ENCODE data around the gene ELANE.

ELANE gene

GRCh38 chr19:879711-880438, 27.8 kb downstream of the ELANE start:
- no peak overlapping the region for H3K4me3 ChIP-seq (ENCODE audit: low read depth, low read length)
- TF ChIP-seq, protein P1, sequence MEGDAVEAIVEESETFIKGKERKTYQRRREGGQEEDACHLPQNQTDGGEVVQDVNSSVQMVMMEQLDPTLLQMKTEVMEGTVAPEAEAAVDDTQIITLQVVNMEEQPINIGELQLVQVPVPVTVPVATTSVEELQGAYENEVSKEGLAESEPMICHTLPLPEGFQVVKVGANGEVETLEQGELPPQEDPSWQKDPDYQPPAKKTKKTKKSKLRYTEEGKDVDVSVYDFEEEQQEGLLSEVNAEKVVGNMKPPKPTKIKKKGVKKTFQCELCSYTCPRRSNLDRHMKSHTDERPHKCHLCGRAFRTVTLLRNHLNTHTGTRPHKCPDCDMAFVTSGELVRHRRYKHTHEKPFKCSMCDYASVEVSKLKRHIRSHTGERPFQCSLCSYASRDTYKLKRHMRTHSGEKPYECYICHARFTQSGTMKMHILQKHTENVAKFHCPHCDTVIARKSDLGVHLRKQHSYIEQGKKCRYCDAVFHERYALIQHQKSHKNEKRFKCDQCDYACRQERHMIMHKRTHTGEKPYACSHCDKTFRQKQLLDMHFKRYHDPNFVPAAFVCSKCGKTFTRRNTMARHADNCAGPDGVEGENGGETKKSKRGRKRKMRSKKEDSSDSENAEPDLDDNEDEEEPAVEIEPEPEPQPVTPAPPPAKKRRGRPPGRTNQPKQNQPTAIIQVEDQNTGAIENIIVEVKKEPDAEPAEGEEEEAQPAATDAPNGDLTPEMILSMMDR (IDR thresholded peaks at IDR 0.05; ENCODE audit: control insufficient read depth, extremely low read depth, insufficient read depth), result no peak
- DNase-seq (ENCODE audit: low read depth), result no peak

DNA sequence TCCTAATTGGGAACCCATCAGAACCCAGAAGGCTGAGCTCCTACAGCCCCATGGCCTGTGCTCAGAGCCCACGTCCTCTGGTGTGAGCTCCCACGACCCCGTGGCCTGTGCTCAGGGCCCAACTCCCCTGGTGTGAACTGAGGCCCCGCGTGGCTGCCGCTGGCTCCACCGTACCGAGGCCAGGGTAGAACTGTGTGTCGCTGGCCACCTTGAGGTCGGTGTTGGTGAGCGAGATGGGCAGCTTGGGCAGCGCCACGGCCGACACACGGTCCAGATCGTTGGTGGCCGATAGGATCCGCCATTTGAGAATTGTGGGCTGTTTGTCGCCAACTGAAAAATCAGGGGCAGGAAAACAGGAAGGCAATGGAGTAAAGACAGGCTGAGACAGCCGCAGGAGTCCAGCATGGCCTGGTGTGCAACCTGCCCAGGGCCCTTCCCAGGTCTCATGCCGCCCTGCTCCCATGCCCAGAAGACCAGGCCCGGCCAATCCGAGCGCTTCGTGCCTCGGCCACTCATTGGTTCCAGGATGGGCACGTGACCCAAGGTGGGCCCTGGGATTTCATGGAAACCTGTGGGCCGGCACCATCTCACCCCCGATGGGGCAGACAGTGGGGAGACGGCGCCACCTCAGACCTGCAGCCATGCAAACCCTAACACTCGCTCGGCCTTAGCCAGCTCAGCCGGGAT, 29.4 kb downstream of the ELANE start:
- no peak overlapping the region for H3K4me3 ChIP-seq (ENCODE audit: low read depth, low read length)
- TF ChIP-seq, protein P1 (IDR thresholded peaks at IDR 0.05; ENCODE audit: control insufficient read depth, extremely low read depth, insufficient read depth), result no peak
- DNase-seq (ENCODE audit: low read depth), result no peak

GRCh38 chr19:882871-883497, 30.9 kb downstream of the ELANE start:
- no peak for DNase-seq (ENCODE audit: low read depth)
- H3K4me3 ChIP-seq (ENCODE audit: low read depth, low read length), result no peak overlapping the region
- TF ChIP-seq, protein P1 (IDR thresholded peaks at IDR 0.05; ENCODE audit: control insufficient read depth, extremely low read depth, insufficient read depth), result no peak

- TF ChIP-seq, protein P1 (IDR thresholded peaks at IDR 0.05; ENCODE audit: control insufficient read depth, extremely low read depth, insufficient read depth), result no peak
- DNase-seq (ENCODE audit: low read depth), result no peak
These were observed 31.6 kb downstream of the ELANE start for GRCh38 chr19:883661-884211.

DNA sequence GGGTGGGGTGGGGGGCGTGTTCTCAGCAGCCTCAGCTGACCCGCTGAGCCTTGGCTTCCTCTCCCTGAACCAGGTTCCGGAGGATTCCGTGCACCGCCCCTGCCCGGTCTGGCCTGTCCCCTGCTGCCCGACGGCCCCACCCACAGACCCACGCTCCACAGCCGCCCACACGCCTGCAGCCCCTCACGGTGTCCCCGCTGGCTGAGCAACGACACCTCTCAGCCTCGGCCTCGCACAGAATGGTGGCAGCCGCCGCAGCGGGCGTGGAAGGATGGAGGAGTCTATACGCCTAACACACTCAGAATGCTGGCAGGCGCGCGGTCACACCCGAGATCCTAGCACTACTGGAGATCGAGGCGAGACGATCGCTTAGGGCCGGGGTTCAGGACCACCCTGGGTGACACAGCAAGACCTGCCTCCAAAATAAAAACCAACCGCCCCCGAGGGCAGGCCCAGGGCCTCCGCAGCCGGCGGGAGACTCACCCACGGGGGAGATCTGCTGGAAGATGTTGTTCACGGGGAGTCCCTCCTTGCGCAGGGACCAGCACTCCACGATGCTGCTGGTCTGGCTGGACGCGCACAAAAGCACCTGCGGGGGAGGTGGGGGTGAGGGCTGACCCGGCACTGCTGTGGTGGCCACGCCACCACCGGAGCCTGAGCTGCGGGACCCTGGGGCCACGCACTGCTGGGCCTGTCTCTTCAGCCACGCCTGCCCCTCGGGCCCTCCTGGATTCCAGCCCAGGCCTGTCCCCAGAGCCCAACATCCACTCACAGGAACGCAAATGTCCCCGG, 32.5 kb downstream of the ELANE start:
- H3K4me3 ChIP-seq (ENCODE audit: low read depth, low read length), result no peak overlapping the region
- no peak for DNase-seq (ENCODE audit: low read depth)
- TF ChIP-seq, protein P1 (IDR thresholded peaks at IDR 0.05; ENCODE audit: control insufficient read depth, extremely low read depth, insufficient read depth), result no peak

More at GRCh38 chr19:883661-884211, 31.6 kb downstream of the ELANE start:
- H3K4me3 ChIP-seq (ENCODE audit: low read depth, low read length), result no peak overlapping the region

- DNase-seq (ENCODE audit: low read depth), result no peak
- H3K4me3 ChIP-seq (ENCODE audit: low read depth, low read length), result no peak overlapping the region
- TF ChIP-seq, protein P1 (IDR thresholded peaks at IDR 0.05; ENCODE audit: control insufficient read depth, extremely low read depth, insufficient read depth), result no peak
These were observed 33.6 kb downstream of the ELANE start for GRCh38 chr19:885536-886224.
